IMR-90 (cell line): ENCODE data around the gene HYKK.

Source experiments
- CEBPB ChIP-seq: IDR thresholded peaks from 2 replicates; pipeline ENCODE4 v1.6.1; 2012; ENCODE audit warnings: low read depth, low read length, improper control_type of control experiment
- POLR2A ChIP-seq: IDR thresholded peaks from 2 replicates; pipeline ENCODE4 v1.6.1; 2012; ENCODE audit warnings: mild to moderate bottlenecking, low read depth, low read length
- RFX5 ChIP-seq: IDR thresholded peaks from 2 replicates; pipeline ENCODE4 v1.8.0; 2012; ENCODE audit warnings: low read depth, mild to moderate bottlenecking, low read length, moderate library complexity
- TF ChIP-seq, protein P1 (sequence below): conservative IDR thresholded peaks from 2 replicates; pipeline ENCODE4 v1.5.1; 2012; ENCODE audit warnings: mild to moderate bottlenecking, low read depth, low read length, improper control_type of control experiment

DNA sequence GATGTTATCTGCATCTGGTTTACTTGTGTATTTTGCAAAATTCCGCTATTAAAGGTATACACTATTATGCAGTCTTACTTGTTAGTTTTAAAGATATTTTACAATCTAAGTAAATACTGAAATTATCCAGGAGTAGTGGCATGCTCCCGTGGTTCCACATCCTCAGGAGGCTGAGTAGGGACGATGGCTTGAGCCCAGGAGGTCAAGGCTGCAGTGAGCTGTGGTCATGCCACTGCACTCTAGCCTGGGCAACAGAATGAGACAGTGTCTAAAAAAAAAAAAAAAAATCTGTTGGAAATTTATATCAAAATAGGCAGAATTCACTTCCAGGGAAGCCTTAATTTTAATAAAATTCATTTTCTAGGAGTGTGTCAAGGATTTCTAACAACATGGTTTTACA, 27.7 kb upstream of the HYKK start:
- TF ChIP-seq, protein P1, sequence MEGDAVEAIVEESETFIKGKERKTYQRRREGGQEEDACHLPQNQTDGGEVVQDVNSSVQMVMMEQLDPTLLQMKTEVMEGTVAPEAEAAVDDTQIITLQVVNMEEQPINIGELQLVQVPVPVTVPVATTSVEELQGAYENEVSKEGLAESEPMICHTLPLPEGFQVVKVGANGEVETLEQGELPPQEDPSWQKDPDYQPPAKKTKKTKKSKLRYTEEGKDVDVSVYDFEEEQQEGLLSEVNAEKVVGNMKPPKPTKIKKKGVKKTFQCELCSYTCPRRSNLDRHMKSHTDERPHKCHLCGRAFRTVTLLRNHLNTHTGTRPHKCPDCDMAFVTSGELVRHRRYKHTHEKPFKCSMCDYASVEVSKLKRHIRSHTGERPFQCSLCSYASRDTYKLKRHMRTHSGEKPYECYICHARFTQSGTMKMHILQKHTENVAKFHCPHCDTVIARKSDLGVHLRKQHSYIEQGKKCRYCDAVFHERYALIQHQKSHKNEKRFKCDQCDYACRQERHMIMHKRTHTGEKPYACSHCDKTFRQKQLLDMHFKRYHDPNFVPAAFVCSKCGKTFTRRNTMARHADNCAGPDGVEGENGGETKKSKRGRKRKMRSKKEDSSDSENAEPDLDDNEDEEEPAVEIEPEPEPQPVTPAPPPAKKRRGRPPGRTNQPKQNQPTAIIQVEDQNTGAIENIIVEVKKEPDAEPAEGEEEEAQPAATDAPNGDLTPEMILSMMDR = no peak
- no peak for TF ChIP-seq POLR2A
- TF ChIP-seq CEBPB = no peak
- TF ChIP-seq RFX5 = no peak
